ENCODE results near the gene FAM118A. TPM values are rescaled to one million over a fixed set of nuclear protein-coding genes. Genes with fewer than 3 reads are reported as not detected.

The FAM118A gene
- total RNA-seq, 1 donor from 2014 or later, result 28.2 TPM

GRCh38 chr22:45314786-45315185 is 5.1 kb downstream of the FAM118A start:
- TF ChIP-seq, protein P1, sequence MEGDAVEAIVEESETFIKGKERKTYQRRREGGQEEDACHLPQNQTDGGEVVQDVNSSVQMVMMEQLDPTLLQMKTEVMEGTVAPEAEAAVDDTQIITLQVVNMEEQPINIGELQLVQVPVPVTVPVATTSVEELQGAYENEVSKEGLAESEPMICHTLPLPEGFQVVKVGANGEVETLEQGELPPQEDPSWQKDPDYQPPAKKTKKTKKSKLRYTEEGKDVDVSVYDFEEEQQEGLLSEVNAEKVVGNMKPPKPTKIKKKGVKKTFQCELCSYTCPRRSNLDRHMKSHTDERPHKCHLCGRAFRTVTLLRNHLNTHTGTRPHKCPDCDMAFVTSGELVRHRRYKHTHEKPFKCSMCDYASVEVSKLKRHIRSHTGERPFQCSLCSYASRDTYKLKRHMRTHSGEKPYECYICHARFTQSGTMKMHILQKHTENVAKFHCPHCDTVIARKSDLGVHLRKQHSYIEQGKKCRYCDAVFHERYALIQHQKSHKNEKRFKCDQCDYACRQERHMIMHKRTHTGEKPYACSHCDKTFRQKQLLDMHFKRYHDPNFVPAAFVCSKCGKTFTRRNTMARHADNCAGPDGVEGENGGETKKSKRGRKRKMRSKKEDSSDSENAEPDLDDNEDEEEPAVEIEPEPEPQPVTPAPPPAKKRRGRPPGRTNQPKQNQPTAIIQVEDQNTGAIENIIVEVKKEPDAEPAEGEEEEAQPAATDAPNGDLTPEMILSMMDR (IDR thresholded peaks at IDR 0.05; ENCODE audit: insufficient read depth, low read length, severe bottlenecking), result no peak
- Histone ChIP-seq H3K4me3 (ENCODE audit: low read depth, low read length) (no peak overlapping the region), H3K27me3 (ENCODE audit: control insufficient read depth, insufficient read depth, low read length) (no peaks in the 10 kb centered on the region), H3K36me3 (ENCODE audit: control insufficient read depth, insufficient read depth, low read length) (no peaks in the 10 kb centered on the region)
- DNase-seq (ENCODE audit: low read depth) (no peak), FAIRE-seq (no peak)

DNA sequence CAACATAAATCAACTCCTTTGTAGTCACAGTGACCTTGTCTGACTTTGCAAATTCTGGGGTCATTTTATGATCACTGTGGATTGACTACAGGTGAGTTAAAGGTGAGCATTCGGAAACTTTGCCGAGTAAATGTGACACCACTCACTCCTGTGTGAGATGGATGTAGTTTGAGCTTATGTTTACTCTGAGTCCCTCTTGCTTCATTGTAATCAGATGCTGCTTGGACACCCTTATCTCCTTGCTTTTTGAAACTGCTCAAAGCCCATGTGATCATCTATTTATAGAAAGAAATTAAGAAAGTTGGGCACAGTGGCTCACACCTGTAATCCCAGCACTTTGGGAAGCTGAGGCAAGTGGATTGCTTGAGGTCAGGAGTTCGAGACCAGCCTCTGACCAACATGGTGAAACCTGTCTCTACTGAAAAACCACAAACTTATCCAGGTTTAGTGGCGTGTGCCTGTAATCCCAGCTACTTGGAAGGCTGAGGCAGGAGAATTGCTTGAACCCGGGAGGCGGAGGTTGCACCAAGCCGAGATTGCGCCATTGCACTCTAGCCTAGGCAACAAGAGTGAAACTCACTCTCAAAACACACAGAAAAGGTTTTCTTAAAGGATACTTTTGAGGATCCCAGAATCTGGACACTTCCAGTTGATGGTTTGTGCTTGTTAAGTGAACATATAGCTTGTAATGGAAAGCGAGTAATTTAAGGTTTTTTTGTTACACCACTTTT is 7.2 kb downstream of the FAM118A start:
- TF ChIP-seq, protein P1 (IDR thresholded peaks at IDR 0.05; ENCODE audit: insufficient read depth, low read length, severe bottlenecking), result no peak
- no peak for DNase-seq (ENCODE audit: low read depth)
- FAIRE-seq, result no peak
- Histone ChIP-seq H3K4me3 (ENCODE audit: low read depth, low read length) (no peak overlapping the region), H3K27me3 (ENCODE audit: control insufficient read depth, insufficient read depth, low read length) (no peaks in the 10 kb centered on the region), H3K36me3 (ENCODE audit: control insufficient read depth, insufficient read depth, low read length) (peaks cover 3% of the 10 kb centered on the region)

DNA sequence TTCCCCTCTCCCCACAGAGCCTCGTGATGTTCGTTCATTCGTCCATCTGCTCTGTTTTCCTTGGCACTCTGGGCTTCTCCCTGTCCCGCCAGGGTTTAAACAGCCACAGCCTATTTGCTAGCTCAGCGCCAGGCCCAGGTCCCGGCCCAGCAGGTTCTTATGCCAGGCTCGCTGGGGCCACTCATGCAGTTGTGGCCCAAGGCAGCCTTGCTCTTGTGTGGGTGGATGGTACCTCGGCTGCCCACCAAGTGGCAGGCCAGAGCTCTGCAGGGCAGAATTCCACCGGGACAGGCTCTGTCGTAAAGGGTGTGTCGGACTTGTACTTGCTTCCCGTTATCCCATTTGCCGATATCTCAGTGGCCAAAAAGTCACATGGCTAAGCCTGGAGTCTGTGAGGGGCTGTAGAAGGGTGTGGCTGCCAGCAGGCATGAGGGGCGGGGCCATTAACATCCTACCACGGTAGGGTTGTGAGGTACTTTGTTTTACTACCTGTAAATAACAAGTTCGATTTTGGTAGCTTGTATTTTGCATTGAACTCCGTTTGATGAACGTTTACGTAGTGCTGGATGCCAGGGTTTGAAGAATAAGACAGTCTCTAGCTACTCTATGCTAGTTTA is 7.9 kb downstream of the FAM118A start:
- TF ChIP-seq, protein P1 (IDR thresholded peaks at IDR 0.05; ENCODE audit: insufficient read depth, low read length, severe bottlenecking), result peak; percentile 51
- DNase-seq (ENCODE audit: low read depth) (peak; percentile 46), FAIRE-seq (no peak)
- no peaks in the 10 kb centered on the region for H3K27me3 ChIP-seq (ENCODE audit: control insufficient read depth, insufficient read depth, low read length)
- H3K36me3 ChIP-seq (ENCODE audit: control insufficient read depth, insufficient read depth, low read length), result peaks cover 6% of the 10 kb centered on the region
- H3K4me3 ChIP-seq (ENCODE audit: low read depth, low read length), result no peak overlapping the region

DNA sequence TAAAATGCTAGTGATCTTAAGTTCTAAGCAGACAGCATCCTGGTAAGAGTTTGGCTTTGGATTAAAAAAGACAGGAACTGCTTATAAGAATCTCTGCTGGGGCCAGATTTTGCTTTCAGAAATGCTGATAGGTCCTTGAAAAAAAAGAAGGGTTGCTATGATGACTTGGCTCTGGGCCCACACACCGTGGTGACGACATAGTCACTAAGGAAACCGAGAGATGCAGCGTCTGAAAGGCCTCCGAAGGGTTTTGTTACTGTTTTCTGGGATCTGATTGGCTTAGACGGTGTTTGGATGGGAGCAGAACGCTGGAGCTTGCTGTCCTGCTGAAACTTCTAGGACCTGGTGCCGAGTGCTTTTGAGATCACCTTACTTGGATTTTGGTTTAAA is 8.4 kb downstream of the FAM118A start:
- FAIRE-seq (no peak), DNase-seq (ENCODE audit: low read depth) (peak; percentile 82)
- Histone ChIP-seq H3K36me3 (ENCODE audit: control insufficient read depth, insufficient read depth, low read length) (peaks cover 10% of the 10 kb centered on the region), H3K4me3 (ENCODE audit: low read depth, low read length) (no peak overlapping the region), H3K27me3 (ENCODE audit: control insufficient read depth, insufficient read depth, low read length) (no peaks in the 10 kb centered on the region)
- TF ChIP-seq, protein P1 (IDR thresholded peaks at IDR 0.05; ENCODE audit: insufficient read depth, low read length, severe bottlenecking), result no peak

- TF ChIP-seq, protein P1 (IDR thresholded peaks at IDR 0.05; ENCODE audit: insufficient read depth, low read length, severe bottlenecking), result no peak
- DNase-seq (ENCODE audit: low read depth), result no peak
- peaks cover 13% of the 10 kb centered on the region for H3K36me3 ChIP-seq (ENCODE audit: control insufficient read depth, insufficient read depth, low read length)
- H3K4me3 ChIP-seq (ENCODE audit: low read depth, low read length), result no peak overlapping the region
- no peak for FAIRE-seq
- no peaks in the 10 kb centered on the region for H3K27me3 ChIP-seq (ENCODE audit: control insufficient read depth, insufficient read depth, low read length)
Observed at GRCh38 chr22:45318558-45319323, 9.0 kb downstream of the FAM118A start.
